Psoas muscle (tissue), 8 donors: ENCODE data around the gene HADH. TPM values are rescaled to one million over a fixed set of nuclear protein-coding genes. Genes with fewer than 3 reads are reported as not detected.

Source experiments
- ATAC-seq, 4 donors: fragments of 200-7000 bp; cut with Tn5 transposase; one replicate each; pipeline ENCODE4 v1.9.1; 2020; ENCODE audit warnings: moderate library complexity in 3 of 4, mild to moderate bottlenecking in 2 of 4
- DNase-seq, 2 donors: peaks; one replicate each; pipeline ENCODE4 v3.0.0-alpha.2; 2020
- H3K27ac ChIP-seq: fragments of 200-600 bp; one replicate; pipeline ENCODE4 v1.8.0; 2022
- H3K27me3 ChIP-seq, 3 donors: fragments of 200-600 bp in 1 of 3; one replicate each; pipeline versions ENCODE4 v1.6.1 to v1.8.0; 2013 to 2022; ENCODE audit warnings: low read length in 2 of 3, mild to moderate bottlenecking in 2 of 3, moderate library complexity in 1 of 3; ENCODE audit not compliant: insufficient read depth in 3 of 3
- H3K36me3 ChIP-seq, 2 donors: fragments of 200-600 bp in 1 of 2; one replicate each; pipeline versions ENCODE4 v1.6.1 to v1.8.0; 2013 to 2022; ENCODE audit warnings: low read depth in 1 of 2, mild to moderate bottlenecking in 1 of 2, moderate library complexity in 1 of 2; ENCODE audit not compliant: insufficient read depth in 1 of 2
- H3K4me1 ChIP-seq: fragments of 200-600 bp; one replicate; pipeline ENCODE4 v1.8.0; 2022
- H3K4me3 ChIP-seq: fragments of 200-600 bp; one replicate; pipeline ENCODE4 v1.8.0; 2022; ENCODE audit warnings: mild to moderate bottlenecking
- H3K9me3 ChIP-seq: fragments of 200-600 bp; one replicate; pipeline ENCODE4 v1.8.0; 2022
- CTCF ChIP-seq: fragments of 200-600 bp; IDR thresholded peaks from one replicate; pipeline ENCODE4 v1.8.0; 2022; ENCODE audit warnings: antibody characterized with exemption
- WGBS, 3 donors: extraction: QIAGEN DNeasy Blood & Tissue Kit; methylation state at CpG; one replicate each; pipeline versions ENCODE4 v1.1.6 to v1.1.7; 2013; 5-methylcytosine and 5-hydroxymethylcytosine counted together
- intact Hi-C, 2 donors: fragments of 100-400 bp; cut with DNase I; formaldehyde crosslinking; loops; one replicate each; pipeline versions ENCODE4 v1.11.0 to v1.14.2; 2022
- polyA plus RNA-seq, 3 donors: library from polyadenylated mRNA; stranded (reverse); fragments of 200-250 nt; gene quantifications; one replicate each; pipeline ENCODE4 v1.2.3, GENCODE V29; 2013
- total RNA-seq, 4 donors: library from RNA; stranded (reverse); fragmentation: NEBNext Ultra II Directional in 2 of 4; extraction: Animal tissue kit (Norgen Biotek cat#: 25700) in 2 of 4; gene quantifications; one replicate each; pipeline versions ENCODE4 v1.2.1 to v1.2.4, GENCODE V29; 2021 to 2023
- donor health status: healthy with polysubstance abuse.
- donor health status: DM: no; HTN: no; CAD: no; lungs with moderate emphysema.
- donor health status: Bipolar disorder and iron deficiency.
- donor health status: healthy.
- donor health status: DM: yes; HTN: yes; CAD: no.
- donor health status: DM: no; HTN: no; CAD: no.
- donor health status: DM: no; HTN: no; CAD: no.
- donor health status: DM: yes; HTN: yes; CAD: no.

HADH gene
- total and polyA plus RNA-seq, 7 donors, result 26.6 to 150 (median 103) TPM

GRCh38 chr4:108044951-108045686 lies 55.4 kb downstream of the HADH start:
- Histone ChIP-seq H3K27me3 (no peaks in the 10 kb centered on the region), H3K27ac (no peak overlapping the region), H3K9me3 (no peaks in the 10 kb centered on the region), H3K4me3 (no peak overlapping the region), H3K36me3 (no peaks in the 10 kb centered on the region), H3K4me1 (peaks cover 7% of the 10 kb centered on the region)
- no peak for TF ChIP-seq CTCF
- WGBS, 3 donors, result 62 to 69% (median 65%) methylated on average over 9 of the region's 9 CpGs
- ATAC-seq (peak in 1 of 4 donors; percentile 39), DNase-seq (no peak)
- intact Hi-C loops, result no loop called here

GRCh38 chr4:108045687-108046024 lies 56.0 kb downstream of the HADH start:
- no peaks in the 10 kb centered on the region for H3K36me3 ChIP-seq
- H3K4me3 ChIP-seq, result no peak overlapping the region
- TF ChIP-seq CTCF, result no peak
- H3K27ac ChIP-seq, result no peak overlapping the region
- ATAC-seq (peak; percentile 54 to 78 (median 70)), DNase-seq (peak; percentile 34 to 59)
- H3K9me3 ChIP-seq, result no peaks in the 10 kb centered on the region
- H3K4me1 ChIP-seq, result peaks cover 7% of the 10 kb centered on the region
- intact Hi-C loops, result no loop called here
- WGBS, 3 donors, result 13 to 24% (median 15%) methylated on average over 3 of the region's 3 CpGs
- H3K27me3 ChIP-seq, result no peaks in the 10 kb centered on the region

DNA sequence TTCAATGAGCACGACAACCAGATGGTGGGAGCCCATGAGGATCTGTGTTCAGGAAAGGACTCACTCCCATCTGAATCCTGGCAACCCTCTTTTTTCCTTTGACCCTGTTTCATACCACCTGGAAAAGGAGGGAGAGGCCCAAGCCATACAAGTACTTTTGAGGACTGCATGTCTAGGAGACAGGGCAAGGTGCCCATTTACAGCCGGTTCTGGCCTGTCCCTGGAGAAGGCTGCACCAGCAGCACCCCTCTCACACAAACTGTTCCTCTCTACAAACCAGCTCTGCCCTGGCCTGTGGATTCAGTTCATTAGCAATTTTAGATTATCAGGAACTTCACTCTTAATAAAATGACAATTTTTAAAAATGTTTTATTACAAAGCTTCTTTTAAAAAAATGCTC lies 57.5 kb downstream of the HADH start:
- intact Hi-C loops, result no loop called here
- Histone ChIP-seq H3K36me3 (no peaks in the 10 kb centered on the region), H3K27me3 (no peaks in the 10 kb centered on the region), H3K4me1 (peaks cover 7% of the 10 kb centered on the region), H3K27ac (no peak overlapping the region), H3K4me3 (no peak overlapping the region), H3K9me3 (no peaks in the 10 kb centered on the region)
- ATAC-seq, result no peak
- TF ChIP-seq CTCF, result no peak
- WGBS, 3 donors, result 49 to 86% (median 75%) methylated on average over 2 of the region's 2 CpGs
- no peak for DNase-seq

GRCh38 chr4:108048157-108048556 lies 58.5 kb downstream of the HADH start:
- intact Hi-C loops, result no loop called here
- DNase-seq, result no peak
- Histone ChIP-seq H3K27me3 (no peaks in the 10 kb centered on the region), H3K9me3 (no peaks in the 10 kb centered on the region), H3K27ac (no peak overlapping the region), H3K4me1 (peaks cover 7% of the 10 kb centered on the region), H3K4me3 (no peak overlapping the region), H3K36me3 (no peaks in the 10 kb centered on the region)
- WGBS, 3 donors, result 43 to 62% (median 52%) methylated on average over 6 of the region's 6 CpGs
- ATAC-seq, result no peak
- TF ChIP-seq CTCF, result no peak

DNA sequence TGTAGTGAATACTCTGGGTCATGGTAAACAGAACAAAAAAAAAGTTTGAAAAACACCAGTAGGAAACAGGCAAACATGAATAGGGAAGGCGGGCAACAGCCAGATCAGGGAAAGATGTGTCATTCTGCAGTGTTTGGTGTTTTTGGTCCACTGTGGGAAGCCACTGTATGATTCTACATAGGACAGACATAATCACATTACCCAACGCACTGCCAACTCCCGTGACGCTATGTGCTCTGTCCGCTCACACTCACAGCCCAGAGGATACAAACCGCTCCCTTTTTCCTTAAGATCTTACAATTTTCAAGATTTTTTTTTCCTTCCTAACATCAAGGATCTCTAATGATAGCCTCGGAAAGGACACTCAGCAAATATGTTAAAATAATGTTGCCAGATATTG lies 59.3 kb downstream of the HADH start:
- TF ChIP-seq CTCF, result no peak
- intact Hi-C loops, result no loop called here

More for the DNA sequence above, 59.3 kb downstream of the HADH start:
- Histone ChIP-seq H3K27me3 (no peaks in the 10 kb centered on the region), H3K27ac (no peak overlapping the region), H3K9me3 (no peaks in the 10 kb centered on the region), H3K4me1 (peaks cover 7% of the 10 kb centered on the region), H3K36me3 (no peaks in the 10 kb centered on the region), H3K4me3 (no peak overlapping the region)
- ATAC-seq, result no peak
- WGBS, 3 donors, result 88 to 91% (median 90%) methylated on average over 7 of the region's 7 CpGs
- DNase-seq, result no peak
